Adrenal gland (tissue), 5 donors: ENCODE results near the gene COL15A1.

Experiments used
- CTCF ChIP-seq, 6 experiments: fragments of 450-650 bp in 4 of 6; fragments of 200-600 bp in 2 of 6; sonication (generic) in 1 of 6; IDR thresholded peaks; 1 replicate in 5 of 6; 2 replicates in 1 of 6; pipeline versions ENCODE4 v1.5.1 to v1.8.0; 2016 to 2021; ENCODE audit warnings: antibody characterized with exemption in 6 of 6, mild to moderate bottlenecking in 2 of 6, moderate library complexity in 1 of 6
- POLR2A ChIP-seq, 2 donors: fragments of 450-650 bp; IDR thresholded peaks; one replicate each; pipeline ENCODE4 v1.6.1; 2017; ENCODE audit warnings: antibody characterized with exemption in 2 of 2, mild to moderate bottlenecking in 2 of 2, moderate library complexity in 1 of 2
- donor health status: DM: no; HTN: no; CAD: no.

- TF ChIP-seq CTCF (IDR thresholded peaks at IDR 0.05) = no peak
- no peak for TF ChIP-seq POLR2A (IDR thresholded peaks at IDR 0.05)
Observed at GRCh38 chr9:99073985-99074901, 130.5 kb downstream of the COL15A1 start.
